OCI-LY3 (cell line): Measurements from ENCODE around the gene TBC1D1.

Experiments
- H2AFZ ChIP-seq: fragments of 200-600, 300-600 bp; shearing (Covaris generic); 2 replicates; pipeline ENCODE4 v1.6.0; 2014; ENCODE audit warnings: antibody characterized with exemption, low read depth, low read length
- H3K27ac ChIP-seq: fragments of 200-600, 300-600 bp; sonication (generic); 2 replicates; pipeline ENCODE4 v1.5.1; 2014; ENCODE audit warnings: mild to moderate bottlenecking, low read length, moderate library complexity, mixed read lengths
- H3K27me3 ChIP-seq: fragments of 200-600, 300-600 bp; sonication (generic); 2 replicates; pipeline ENCODE4 v1.6.1; 2014; ENCODE audit warnings: low read depth, low read length, mixed read lengths
- H3K36me3 ChIP-seq: fragments of 200-600, 300-600 bp; sonication (generic); replicated peaks from 2 replicates; pipeline ENCODE3; 2014; ENCODE audit warnings: low read depth, low read length, mixed read lengths
- H3K4me1 ChIP-seq: fragments of 300-600, 200-600 bp; sonication (generic); 2 replicates; pipeline ENCODE4 v1.6.1; 2014; ENCODE audit warnings: low read length, mixed read lengths
- H3K4me2 ChIP-seq: fragments of 200-600, 300-600 bp; sonication (generic); 2 replicates; pipeline ENCODE4 v1.6.1; 2014; ENCODE audit warnings: low read length, mixed read lengths
- H3K4me3 ChIP-seq: fragments of 300-600, 200-600 bp; sonication (generic); 2 replicates; pipeline ENCODE4 v1.5.1; 2014; ENCODE audit warnings: antibody characterized with exemption, mild to moderate bottlenecking, low read length, moderate library complexity
- H3K79me2 ChIP-seq: fragments of 300-600, 200-600 bp; shearing (Covaris generic); 2 replicates; pipeline ENCODE4 v1.6.1; 2014; ENCODE audit warnings: mild to moderate bottlenecking, low read length, mixed read lengths
- H3K9ac ChIP-seq: fragments of 300-600, 200-600 bp; shearing (Covaris generic); 2 replicates; pipeline ENCODE4 v1.6.0; 2014; ENCODE audit warnings: mild to moderate bottlenecking, low read length, moderate library complexity
- H3K9me3 ChIP-seq: fragments of 200-600, 300-600 bp; shearing (Covaris generic); 2 replicates; pipeline ENCODE4 v1.6.1; 2014; ENCODE audit warnings: low read length, mixed read lengths; ENCODE audit not compliant: insufficient read depth
- H4K20me1 ChIP-seq: fragments of 200-600, 300-600 bp; sonication (generic); 2 replicates; pipeline ENCODE4 v1.6.1; 2016; ENCODE audit warnings: low read length, mixed read lengths; ENCODE audit not compliant: insufficient read depth
- EZH2phosphoT487 ChIP-seq: fragments of 200-600 bp; shearing (Covaris generic); IDR thresholded peaks from 2 replicates; pipeline ENCODE4 v1.6.1; 2018; ENCODE audit warnings: antibody characterized with exemption, mixed run types, low read depth
- TF ChIP-seq, protein P1 (sequence below): fragments of 200-600, 300-600 bp; sonication (generic); IDR thresholded peaks from 2 replicates; pipeline ENCODE4 v1.5.1; 2014; ENCODE audit warnings: antibody characterized with exemption, low read length, low read depth

The TBC1D1 gene

DNA sequence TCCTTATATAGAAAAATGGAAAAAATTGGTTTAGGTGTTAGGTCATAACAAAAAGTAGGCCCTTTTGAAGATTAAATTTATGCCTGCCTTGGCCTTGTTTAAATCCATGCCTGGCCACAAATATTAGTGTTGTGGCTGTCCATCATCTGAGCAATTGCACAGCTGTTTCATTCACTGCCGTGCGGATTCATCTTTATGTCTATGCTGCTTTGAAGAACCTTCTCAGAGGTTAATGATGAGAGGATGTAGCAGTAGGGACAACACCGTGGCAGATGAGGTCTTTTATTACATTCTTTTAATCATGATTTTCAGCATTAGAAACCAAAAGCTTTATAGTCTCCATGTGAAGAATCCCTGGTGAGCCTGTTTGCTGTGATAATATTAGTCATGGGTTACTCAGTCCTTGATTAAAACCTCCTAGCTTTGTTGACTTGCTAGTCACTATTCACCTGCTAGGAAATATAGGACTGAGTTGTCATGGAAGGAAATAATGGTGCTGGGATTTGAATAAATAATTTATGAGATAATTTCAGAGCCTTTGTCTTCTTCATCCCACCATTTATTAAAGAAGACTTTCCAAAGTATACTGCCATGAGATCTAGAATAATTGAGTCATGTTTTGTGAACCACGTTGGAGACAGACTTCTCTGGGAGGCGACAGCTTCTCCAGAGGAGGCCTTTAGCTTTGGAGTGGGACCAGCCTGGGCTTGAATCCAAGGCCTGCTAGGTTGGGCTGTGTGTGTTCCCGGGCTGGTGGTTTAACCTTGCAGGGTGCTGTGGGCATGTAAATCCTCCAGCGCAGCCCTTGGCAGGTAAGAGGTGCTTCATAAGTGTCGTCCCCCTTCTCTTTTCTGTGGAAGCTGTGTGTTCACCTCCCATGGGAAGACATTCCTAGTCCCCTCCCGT lies 122.8 kb downstream of the TBC1D1 start:
- H3K79me2 ChIP-seq: peaks cover 4% of the 10 kb centered on the region; the same call in 1 of the 2 replicates

DNA sequence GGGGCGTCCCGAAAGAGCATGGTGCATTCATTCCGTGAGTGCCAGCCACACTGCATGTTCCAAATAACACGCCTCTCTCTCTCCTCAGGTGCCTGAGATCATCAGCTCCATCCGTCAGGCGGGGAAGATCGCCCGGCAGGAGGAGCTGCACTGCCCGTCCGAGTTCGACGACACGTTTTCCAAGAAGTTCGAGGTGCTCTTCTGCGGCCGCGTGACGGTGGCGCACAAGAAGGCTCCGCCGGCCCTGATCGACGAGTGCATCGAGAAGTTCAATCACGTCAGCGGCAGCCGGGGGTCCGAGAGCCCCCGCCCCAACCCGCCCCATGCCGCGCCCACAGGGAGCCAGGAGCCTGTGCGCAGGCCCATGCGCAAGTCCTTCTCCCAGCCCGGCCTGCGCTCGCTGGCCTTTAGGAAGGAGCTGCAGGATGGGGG lies 123.6 kb downstream of the TBC1D1 start:
- Histone ChIP-seq H3K4me3 (no peak overlapping the region), H3K27me3 (no peaks in the 10 kb centered on the region), H3K36me3 (peaks cover 7% of the 10 kb centered on the region), H3K27ac (no peak overlapping the region), H3K79me2 (peaks cover 3% of the 10 kb centered on the region; the same call in 1 of the 2 replicates), H3K9me3 (no peaks in the 10 kb centered on the region), H4K20me1 (peaks cover 5% of the 10 kb centered on the region; the same call in 1 of the 2 replicates), H3K9ac (no peak overlapping the region), H3K4me2 (no peak overlapping the region), H3K4me1 (peaks cover 3% of the 10 kb centered on the region), H2AFZ (no peak overlapping the region)
- TF ChIP-seq EZH2phosphoT487: no peak
- TF ChIP-seq, protein P1, sequence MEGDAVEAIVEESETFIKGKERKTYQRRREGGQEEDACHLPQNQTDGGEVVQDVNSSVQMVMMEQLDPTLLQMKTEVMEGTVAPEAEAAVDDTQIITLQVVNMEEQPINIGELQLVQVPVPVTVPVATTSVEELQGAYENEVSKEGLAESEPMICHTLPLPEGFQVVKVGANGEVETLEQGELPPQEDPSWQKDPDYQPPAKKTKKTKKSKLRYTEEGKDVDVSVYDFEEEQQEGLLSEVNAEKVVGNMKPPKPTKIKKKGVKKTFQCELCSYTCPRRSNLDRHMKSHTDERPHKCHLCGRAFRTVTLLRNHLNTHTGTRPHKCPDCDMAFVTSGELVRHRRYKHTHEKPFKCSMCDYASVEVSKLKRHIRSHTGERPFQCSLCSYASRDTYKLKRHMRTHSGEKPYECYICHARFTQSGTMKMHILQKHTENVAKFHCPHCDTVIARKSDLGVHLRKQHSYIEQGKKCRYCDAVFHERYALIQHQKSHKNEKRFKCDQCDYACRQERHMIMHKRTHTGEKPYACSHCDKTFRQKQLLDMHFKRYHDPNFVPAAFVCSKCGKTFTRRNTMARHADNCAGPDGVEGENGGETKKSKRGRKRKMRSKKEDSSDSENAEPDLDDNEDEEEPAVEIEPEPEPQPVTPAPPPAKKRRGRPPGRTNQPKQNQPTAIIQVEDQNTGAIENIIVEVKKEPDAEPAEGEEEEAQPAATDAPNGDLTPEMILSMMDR: no peak

More for the DNA sequence above, 122.8 kb downstream of the TBC1D1 start:
- Histone ChIP-seq H3K4me3 (no peak overlapping the region), H3K27me3 (no peaks in the 10 kb centered on the region), H2AFZ (no peak overlapping the region), H4K20me1 (peaks cover 11% of the 10 kb centered on the region), H3K9ac (no peak overlapping the region), H3K36me3 (peaks cover 7% of the 10 kb centered on the region), H3K4me1 (peaks cover 10% of the 10 kb centered on the region), H3K9me3 (no peaks in the 10 kb centered on the region), H3K27ac (no peak overlapping the region), H3K4me2 (no peak overlapping the region)
- TF ChIP-seq EZH2phosphoT487: no peak
- TF ChIP-seq, protein P1: no peak

DNA sequence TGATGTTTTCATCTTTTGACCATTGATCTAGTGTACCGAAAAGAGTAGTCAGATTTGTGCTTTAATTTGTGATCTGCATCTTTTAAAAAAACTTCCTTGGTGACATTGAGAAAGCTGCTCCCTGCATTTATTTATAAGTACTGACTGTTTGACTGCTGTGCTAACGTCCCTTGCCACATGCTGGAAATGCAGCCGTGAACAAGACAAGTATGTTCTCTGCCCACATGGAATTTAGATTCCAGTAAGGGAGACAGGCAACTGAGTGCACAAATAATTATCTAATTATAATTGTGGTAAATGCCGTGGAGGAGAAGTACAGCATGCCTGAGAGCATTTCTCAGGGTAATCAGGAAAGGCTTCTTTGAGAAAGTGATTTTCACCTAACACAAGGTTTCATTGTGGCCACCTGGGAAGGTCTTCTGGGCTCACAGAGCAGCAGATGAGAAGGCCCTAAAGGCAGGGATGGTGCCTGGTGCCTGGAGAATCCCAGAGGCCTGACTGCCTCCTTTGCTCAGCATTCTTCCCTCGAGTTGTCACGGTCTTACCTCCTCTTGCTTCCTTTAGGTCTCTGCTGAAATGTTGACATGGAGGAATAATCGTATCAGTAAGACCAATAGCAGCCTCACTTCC lies 125.1 kb downstream of the TBC1D1 start:
- Histone ChIP-seq H3K36me3 (peaks cover 13% of the 10 kb centered on the region), H3K4me1 (no peaks in the 10 kb centered on the region)

More for the DNA sequence above, 125.1 kb downstream of the TBC1D1 start:
- no peak overlapping the region for H3K9ac ChIP-seq
- no peak for TF ChIP-seq EZH2phosphoT487
- TF ChIP-seq, protein P1: no peak
- no peaks in the 10 kb centered on the region for H4K20me1 ChIP-seq
- no peak overlapping the region for H2AFZ ChIP-seq
- H3K9me3 ChIP-seq: no peaks in the 10 kb centered on the region
- H3K27me3 ChIP-seq: no peaks in the 10 kb centered on the region
- H3K4me3 ChIP-seq: no peak overlapping the region
- H3K27ac ChIP-seq: no peak overlapping the region
- H3K4me2 ChIP-seq: no peak overlapping the region
- no peaks in the 10 kb centered on the region for H3K79me2 ChIP-seq
